Endothelial cell of umbilical vein (primary cell): ENCODE measurements around the gene LYZL1. TPM values are rescaled to one million over a fixed set of nuclear protein-coding genes. Genes with fewer than 3 reads are reported as not detected.

Source experiments
- BruUV-seq: library from RNA; stranded (reverse); fragments of 400-500 nt; replicated peaks from 2 replicates; lab custom pipeline; 2021; lab: Mats Ljungman, UMichigan
- CTCF ChIA-PET: fragments of 300-600, 350-600 bp; sonication (Branson Sonifier 250); formaldehyde crosslinking; loops from one replicate; lab custom pipeline; 2021; ENCODE audit warnings: antibody characterized with exemption, inconsistent platforms; lab: Charles Lee
- POLR2A ChIA-PET: fragments of 300-600, 350-600 bp; sonication (Branson Sonifier 250); formaldehyde crosslinking; loops from one replicate; lab custom pipeline; 2021; ENCODE audit warnings: antibody characterized with exemption, inconsistent platforms; lab: Charles Lee
- DNase-seq: peaks from one replicate; pipeline ENCODE4 v3.0.0-alpha.2; 2011; ENCODE audit warnings: low read depth, low spot score
- FAIRE-seq: peaks from 2 replicates; lab custom pipeline; 2011; peaks lifted over from hg19 to GRCh38; lab: Jason Lieb, UNC
- H2AFZ ChIP-seq: 2 replicates; pipeline ENCODE4 v1.6.0; 2012; ENCODE audit warnings: low read depth, low read length, control low read depth, inconsistent platforms
- H3K27ac ChIP-seq: 2 replicates; pipeline ENCODE4 v1.5.1; 2011; ENCODE audit warnings: low read depth, mild to moderate bottlenecking, control low read depth, low read length, moderate library complexity; ENCODE audit not compliant: insufficient read depth
- H3K27me3 ChIP-seq, 2 experiments: 2 replicates each; pipeline versions ENCODE4 v1.6.0 to v1.6.1; 2011; ENCODE audit warnings: low read length in 2 of 2, mixed read lengths in 1 of 2; ENCODE audit not compliant: control insufficient read depth in 2 of 2, insufficient read depth in 2 of 2
- H3K36me3 ChIP-seq, 2 experiments: 2 replicates in 1 of 2; 3 replicates in 1 of 2; pipeline ENCODE4 v1.5.1; 2011; ENCODE audit warnings: low read length in 2 of 2, mild to moderate bottlenecking in 1 of 2, moderate library complexity in 1 of 2; ENCODE audit not compliant: control insufficient read depth in 2 of 2, insufficient read depth in 2 of 2; ENCODE audit errors: extremely low read depth in 1 of 2
- H3K4me1 ChIP-seq: 3 replicates; pipeline ENCODE4 v1.5.1; 2011; ENCODE audit warnings: mild to moderate bottlenecking, low read length; ENCODE audit not compliant: control insufficient read depth, insufficient read depth; ENCODE audit errors: extremely low read depth
- H3K4me2 ChIP-seq: 2 replicates; pipeline ENCODE4 v1.6.1; 2011; ENCODE audit warnings: low read length, control low read depth, mixed read lengths; ENCODE audit not compliant: insufficient read depth
- H3K4me3 ChIP-seq, 3 experiments: fragments of 200-600 bp in 1 of 3; sonication (generic), shearing (Covaris generic) in 1 of 3; replicated peaks in 1 of 3; 2 replicates each; pipeline ENCODE4 v1.5.1; 2011 to 2016; ENCODE audit warnings: control low read depth in 3 of 3, low read length in 3 of 3, mild to moderate bottlenecking in 2 of 3, inconsistent platforms in 1 of 3, low read depth in 1 of 3, moderate library complexity in 1 of 3; ENCODE audit not compliant: insufficient read depth in 1 of 3
- H3K79me2 ChIP-seq: 2 replicates; pipeline ENCODE4 v1.6.0; 2012; ENCODE audit warnings: low read length, inconsistent platforms; ENCODE audit not compliant: control insufficient read depth, insufficient read depth
- H3K9ac ChIP-seq: replicated peaks from 2 replicates; pipeline ENCODE3; 2011; ENCODE audit warnings: low read length, control low read depth; ENCODE audit not compliant: insufficient read depth; ENCODE audit errors: extremely low read depth
- H3K9me1 ChIP-seq: replicated peaks from 3 replicates; pipeline ENCODE4 v1.6.0; 2011; ENCODE audit warnings: mild to moderate bottlenecking, low read length; ENCODE audit not compliant: control insufficient read depth, insufficient read depth; ENCODE audit errors: extremely low read depth
- H3K9me3 ChIP-seq: replicated peaks from 2 replicates; pipeline ENCODE4 v1.5.1; 2012; ENCODE audit warnings: low read length, inconsistent platforms; ENCODE audit not compliant: control insufficient read depth, insufficient read depth
- H4K20me1 ChIP-seq: replicated peaks from 2 replicates; pipeline ENCODE3; 2011; ENCODE audit warnings: mild to moderate bottlenecking, low read length; ENCODE audit not compliant: control insufficient read depth, insufficient read depth; ENCODE audit errors: extremely low read depth
- CTCF ChIP-seq, 2 donors: IDR thresholded peaks; 1 replicate in 1 of 2; 2 replicates in 1 of 2; pipeline ENCODE4 v1.5.1; 2011; ENCODE audit warnings: low read length in 2 of 2, mild to moderate bottlenecking in 2 of 2, moderate library complexity in 2 of 2, control low read depth in 1 of 2, inconsistent platforms in 1 of 2, low read depth in 1 of 2; ENCODE audit not compliant: insufficient read depth in 1 of 2; ENCODE audit errors: extremely low read depth in 1 of 2
- EZH2 ChIP-seq: IDR thresholded peaks from 2 replicates; pipeline ENCODE4 v1.6.1; 2012; ENCODE audit warnings: borderline replicate concordance, low read depth, mild to moderate bottlenecking, moderate library complexity, low read length, inconsistent platforms; ENCODE audit not compliant: severe bottlenecking
- GATA2 ChIP-seq: IDR thresholded peaks from 2 replicates; pipeline ENCODE4 v1.7.0; 2011; ENCODE audit warnings: low read depth, mild to moderate bottlenecking, moderate library complexity, mixed read lengths, low read length; ENCODE audit not compliant: insufficient read length, insufficient read depth
- JUN ChIP-seq: IDR thresholded peaks from 2 replicates; pipeline ENCODE4 v1.6.1; 2011; ENCODE audit warnings: borderline replicate concordance, low read depth; ENCODE audit not compliant: insufficient read length, insufficient read depth
- POLR2A ChIP-seq: IDR thresholded peaks from 2 replicates; pipeline ENCODE4 v1.6.1; 2012; ENCODE audit warnings: low read depth, mild to moderate bottlenecking, control low read depth, low read length
- dilution Hi-C: fragments of 300-500 bp; cut with MboI; formaldehyde crosslinking; loops from one replicate; pipeline ENCODE4 v1.15.0; 2019; ENCODE audit warnings: low sequenced_read_pairs; ENCODE audit not compliant: extremely low pct_ligation_motif_present
- intact Hi-C: fragments of 100-400 bp; cut with micrococcal nuclease; formaldehyde crosslinking; loops from one replicate; pipeline ENCODE4 v1.10.0; 2022
- polyA plus RNA-seq, 4 experiments: library from polyadenylated mRNA; depleted of rRNA in 3 of 4; stranded (reverse) in 3 of 4; unstranded in 1 of 4; fragments of >200 nt; gene quantifications; 2 replicates each; pipeline versions ENCODE4 v1.2.1 to v1.2.3, GENCODE V29; 2011 to 2012; ENCODE audit warnings: missing spikeins in 1 of 4
- total RNA-seq: library from RNA; stranded (reverse); gene quantifications from 2 replicates; pipeline ENCODE4 v1.2.3, GENCODE V29; 2021
- TF ChIP-seq, protein P1 (sequence below): IDR thresholded peaks from 2 replicates; pipeline ENCODE4 v1.6.1; 2011; ENCODE audit not compliant: insufficient read depth, insufficient read length

The LYZL1 gene
- total and polyA plus RNA-seq, 2 donors (not counting 3 experiments of a cell fraction or from before 2014, with no cell fraction given): not detected

GRCh38 chr10:29302499-29302898, 13.6 kb downstream of the LYZL1 start:
- Histone ChIP-seq H3K4me1 (no peaks in the 10 kb centered on the region), H3K4me3 (no peak overlapping the region), H4K20me1 (no peaks in the 10 kb centered on the region), H3K9ac (no peak overlapping the region), H3K9me1 (no peaks in the 10 kb centered on the region), H3K27ac (no peak overlapping the region), H3K27me3 (peaks cover 1 to 18% of the 10 kb centered on the region in 2 experiments), H2AFZ (no peak overlapping the region), H3K79me2 (no peaks in the 10 kb centered on the region), H3K4me2 (no peak overlapping the region), H3K36me3 (no peaks in the 10 kb centered on the region), H3K9me3 (no peaks in the 10 kb centered on the region)
- no peak for FAIRE-seq
- intact Hi-C loops: loop anchor here (5.0 to 10.0 kb wide), 2 partner anchors 168 to 310 kb away; no protein-coding TSS in a partner anchor
- ChIA-PET CTCF (interaction anchor here (1.0 to 7.3 kb wide), 3 partner anchors 16 to 675 kb away, joined by 3 to 244 read pairs (median 130); no protein-coding TSS in a partner anchor), POLR2A (interaction anchor here (0.5 kb wide), 1 partner anchor 769 kb away, joined by 3 read pairs; no protein-coding TSS in a partner anchor)
- dilution Hi-C loops: no loop called here
- TF ChIP-seq POLR2A (no peak), EZH2 (no peak), JUN (no peak)
- TF ChIP-seq, protein P1, sequence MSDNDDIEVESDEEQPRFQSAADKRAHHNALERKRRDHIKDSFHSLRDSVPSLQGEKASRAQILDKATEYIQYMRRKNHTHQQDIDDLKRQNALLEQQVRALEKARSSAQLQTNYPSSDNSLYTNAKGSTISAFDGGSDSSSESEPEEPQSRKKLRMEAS: no peak
- no TSS peak for BruUV-seq
- DNase-seq: no peak

- Histone ChIP-seq H2AFZ (peak overlapping the region; percentile 1), H3K79me2 (no peaks in the 10 kb centered on the region), H3K36me3 (no peaks in the 10 kb centered on the region), H3K27me3 (peaks cover 1 to 16% of the 10 kb centered on the region in 2 experiments), H3K4me3 (no peak overlapping the region), H3K9me1 (no peaks in the 10 kb centered on the region), H4K20me1 (no peaks in the 10 kb centered on the region), H3K27ac (no peak overlapping the region), H3K9ac (no peak overlapping the region), H3K4me2 (no peak overlapping the region), H3K4me1 (no peaks in the 10 kb centered on the region), H3K9me3 (no peaks in the 10 kb centered on the region)
- TF ChIP-seq CTCF (IDR thresholded peaks at IDR 0.05; ENCODE audit: extremely low read depth in 1 of 2, insufficient read depth in 1 of 2, low read depth in 1 of 2, low read length in 2 of 2) (peak; percentile 64 to 79), GATA2 (no peak)
- intact Hi-C loops: loop anchor here (1.0 to 10.0 kb wide), 6 partner anchors 170 to 872 kb away; partner anchors contain the start of gene BAMBI
- ChIA-PET CTCF (interaction anchor here (0.5 to 7.3 kb wide), 55 partner anchors 9 to 873 kb away, joined by 3 to 244 read pairs (median 4); no protein-coding TSS in a partner anchor), POLR2A (no interaction called here)
- dilution Hi-C loops: no loop called here
- no TSS peak for BruUV-seq
- peak; percentile 35 for FAIRE-seq
- peak; percentile 79 for DNase-seq
These were observed 15.6 kb downstream of the LYZL1 start for GRCh38 chr10:29304264-29304994.
